HCT116 (cell line): ENCODE data around the gene NHSL2. TPM values are rescaled to one million over a fixed set of nuclear protein-coding genes. Genes with fewer than 3 reads are reported as not detected.

Experiments used
- ATAC-seq: fragments of 200-7000 bp; cut with Tn5 transposase; 2 replicates; pipeline ENCODE4 v1.9.1; 2020; ENCODE audit warnings: mild to moderate bottlenecking, moderate library complexity
- BruUV-seq: library from RNA; stranded (reverse); fragments of 400-500 nt; replicated peaks from 2 replicates; lab custom pipeline; 2021; lab: Mats Ljungman, UMichigan
- CTCF ChIA-PET: fragments of 300-600 bp; sonication (Branson Sonifier 250); formaldehyde crosslinking; loops from one replicate; lab custom pipeline; 2021; ENCODE audit warnings: antibody characterized with exemption; lab: Charles Lee
- POLR2A ChIA-PET: fragments of 300-600, 350-600 bp; sonication (Branson Sonifier 250); formaldehyde crosslinking; loops from one replicate; lab custom pipeline; 2021; ENCODE audit warnings: antibody characterized with exemption; lab: Charles Lee
- RAD21 ChIA-PET, 2 experiments: fragments of 300-600 bp; sonication (Branson Sonifier 250); formaldehyde crosslinking; loops; one replicate each; lab custom pipeline; 2023; ENCODE audit warnings: low total read pairs in 2 of 2; ENCODE audit not compliant: uncharacterized antibody in 2 of 2, unreplicated experiment in 2 of 2, low non-redundant PET in 1 of 2; lab: Charles Lee
- DNase-seq: peaks from one replicate; pipeline ENCODE4 v3.0.0-alpha.2; 2010; ENCODE audit warnings: low read depth, low spot score
- H2AFZ ChIP-seq: fragments of 200-600 bp; shearing (Covaris generic), sonication (generic); 2 replicates; pipeline ENCODE4 v1.6.1; 2017; ENCODE audit warnings: low read depth, mixed run types, mixed read lengths, antibody characterized with exemption, low read length; ENCODE audit not compliant: poor library complexity, severe bottlenecking
- H3K27ac ChIP-seq: 2 replicates; pipeline ENCODE4 v1.5.1; 2012; ENCODE audit warnings: low read depth, low read length
- H3K27me3 ChIP-seq: fragments of 200-600 bp; sonication (generic); 2 replicates; pipeline ENCODE4 v1.6.1; 2016; ENCODE audit warnings: mixed run types, low read length, mixed read lengths; ENCODE audit not compliant: insufficient read depth
- H3K36me3 ChIP-seq, 2 experiments: fragments of 200-500 bp in 1 of 2; fragments of 200-600 bp in 1 of 2; sonication (Bioruptor generic) in 1 of 2; sonication (generic) in 1 of 2; 2 replicates each; pipeline versions ENCODE4 v1.5.1 to v1.6.1; 2014 to 2016; ENCODE audit warnings: low read length in 2 of 2, inconsistent platforms in 1 of 2, mixed read lengths in 1 of 2, mixed run types in 1 of 2; ENCODE audit not compliant: insufficient read depth in 2 of 2, control insufficient read depth in 1 of 2
- H3K4me1 ChIP-seq, 2 experiments: fragments of 200-600 bp in 1 of 2; sonication (generic) in 1 of 2; 2 replicates each; pipeline versions ENCODE4 v1.5.1 to v1.6.1; 2012 to 2017; ENCODE audit warnings: low read length in 2 of 2, inconsistent platforms in 1 of 2, mild to moderate bottlenecking in 1 of 2, mixed read lengths in 1 of 2, mixed run types in 1 of 2, moderate library complexity in 1 of 2; ENCODE audit not compliant: insufficient read depth in 2 of 2, control insufficient read depth in 1 of 2
- H3K4me2 ChIP-seq: fragments of 200-600 bp; sonication (generic); 2 replicates; pipeline ENCODE4 v1.6.1; 2017; ENCODE audit warnings: mixed run types, low read length, mixed read lengths
- H3K4me3 ChIP-seq, 2 experiments: fragments of 200-600 bp in 1 of 2; sonication (generic) in 1 of 2; replicated peaks in 1 of 2; 2 replicates each; pipeline ENCODE4 v1.5.1; 2011 to 2016; ENCODE audit warnings: low read length in 2 of 2, control low read depth in 1 of 2, low read depth in 1 of 2, mild to moderate bottlenecking in 1 of 2, mixed read lengths in 1 of 2, mixed run types in 1 of 2
- H3K79me2 ChIP-seq: fragments of 200-600 bp; sonication (generic); 2 replicates; pipeline ENCODE4 v1.6.1; 2017; ENCODE audit warnings: mild to moderate bottlenecking, mixed run types, low read length, moderate library complexity, mixed read lengths; ENCODE audit not compliant: insufficient read depth
- H3K9ac ChIP-seq: fragments of 200-600 bp; sonication (generic); 2 replicates; pipeline ENCODE4 v1.6.1; 2016; ENCODE audit warnings: low read length, mixed read lengths
- H3K9me2 ChIP-seq: fragments of 200-600 bp; sonication (generic), shearing (Covaris generic); 2 replicates; pipeline ENCODE4 v1.6.1; 2017; ENCODE audit warnings: mixed run types, mild to moderate bottlenecking, moderate library complexity; ENCODE audit not compliant: insufficient read depth
- H3K9me3 ChIP-seq, 2 experiments: fragments of 200-500 bp in 1 of 2; fragments of 200-600 bp in 1 of 2; sonication (Bioruptor generic) in 1 of 2; sonication (generic) in 1 of 2; 2 replicates each; pipeline ENCODE4 v1.6.1; 2014 to 2017; ENCODE audit warnings: low read length in 2 of 2, mixed read lengths in 2 of 2, inconsistent platforms in 1 of 2, low read depth in 1 of 2, mild to moderate bottlenecking in 1 of 2, mixed run types in 1 of 2, moderate library complexity in 1 of 2; ENCODE audit not compliant: control insufficient read depth in 1 of 2, insufficient read depth in 1 of 2
- H4K20me1 ChIP-seq: fragments of 200-600 bp; sonication (generic), shearing (Covaris generic); 2 replicates; pipeline ENCODE4 v1.6.1; 2017; ENCODE audit warnings: mixed run types, mild to moderate bottlenecking, moderate library complexity; ENCODE audit not compliant: insufficient read depth
- CEBPB ChIP-seq: IDR thresholded peaks from 2 replicates; pipeline ENCODE4 v1.6.1; 2012; ENCODE audit warnings: low read depth
- EGR1 ChIP-seq: IDR thresholded peaks from 2 replicates; pipeline ENCODE4 v1.6.1; 2012; ENCODE audit warnings: low read depth
- EZH2 ChIP-seq: fragments of 200-600 bp; sonication (generic); IDR thresholded peaks from 2 replicates; pipeline ENCODE4 v1.6.1; 2017; ENCODE audit warnings: antibody characterized with exemption, mixed run types
- FOSL1 ChIP-seq: IDR thresholded peaks from 2 replicates; pipeline ENCODE4 v1.6.1; 2012; ENCODE audit warnings: low read depth
- POLR2A ChIP-seq: IDR thresholded peaks from 2 replicates; pipeline ENCODE4 v1.7.0; 2011; ENCODE audit warnings: borderline replicate concordance; ENCODE audit not compliant: insufficient read depth, insufficient read length; ENCODE audit errors: extremely low read depth
- POLR2AphosphoS5 ChIP-seq: IDR thresholded peaks from 2 replicates; pipeline ENCODE4 v1.6.1; 2011; ENCODE audit warnings: mild to moderate bottlenecking, low read depth, low read length, moderate library complexity
- RAD21 ChIP-seq: IDR thresholded peaks from 2 replicates; pipeline ENCODE4 v1.6.1; 2012; ENCODE audit warnings: low read depth, mild to moderate bottlenecking
- SP1 ChIP-seq: IDR thresholded peaks from 2 replicates; pipeline ENCODE4 v1.6.1; 2012; ENCODE audit warnings: low read depth
- TCF7L2 ChIP-seq: IDR thresholded peaks from 2 replicates; pipeline ENCODE4 v1.7.0; 2011; ENCODE audit warnings: borderline replicate concordance, inconsistent platforms; ENCODE audit not compliant: insufficient read depth, insufficient read length; ENCODE audit errors: extremely low read depth
- YY1 ChIP-seq: IDR thresholded peaks from 2 replicates; pipeline ENCODE4 v1.6.1; 2011; ENCODE audit warnings: low read length, low read depth, moderate library complexity, mild to moderate bottlenecking; ENCODE audit not compliant: insufficient replicate concordance; ENCODE audit errors: extremely low read depth
- ZFX ChIP-seq: fragments of 450-650 bp; IDR thresholded peaks from 2 replicates; pipeline ENCODE4 v1.6.1; 2017
- intact Hi-C: fragments of 100-400 bp; cut with micrococcal nuclease; formaldehyde crosslinking; loops from 2 replicates; pipeline ENCODE4 v1.10.0; 2022
- total RNA-seq: library from RNA; stranded (reverse); gene quantifications from one replicate; pipeline ENCODE4 v1.2.1, GENCODE V29; 2021; ENCODE audit not compliant: unreplicated experiment
- TF ChIP-seq, protein P1 (sequence below): IDR thresholded peaks from 2 replicates; pipeline ENCODE4 v1.6.1; 2012
- TF ChIP-seq, protein P2 (sequence below): IDR thresholded peaks from 2 replicates; pipeline ENCODE4 v1.6.1; 2011; ENCODE audit warnings: mild to moderate bottlenecking, low read length, moderate library complexity; ENCODE audit not compliant: insufficient replicate concordance; ENCODE audit errors: extremely low read depth
- TF ChIP-seq, protein P3 (sequence below): IDR thresholded peaks from 2 replicates; pipeline ENCODE4 v1.6.1; 2012; ENCODE audit warnings: low read depth
- TF ChIP-seq, protein P4 (sequence below): IDR thresholded peaks from 2 replicates; pipeline ENCODE4 v1.6.1; 2012

Gene NHSL2
- total RNA-seq, 1 experiment from 2014 or later: 0.22 TPM

DNA sequence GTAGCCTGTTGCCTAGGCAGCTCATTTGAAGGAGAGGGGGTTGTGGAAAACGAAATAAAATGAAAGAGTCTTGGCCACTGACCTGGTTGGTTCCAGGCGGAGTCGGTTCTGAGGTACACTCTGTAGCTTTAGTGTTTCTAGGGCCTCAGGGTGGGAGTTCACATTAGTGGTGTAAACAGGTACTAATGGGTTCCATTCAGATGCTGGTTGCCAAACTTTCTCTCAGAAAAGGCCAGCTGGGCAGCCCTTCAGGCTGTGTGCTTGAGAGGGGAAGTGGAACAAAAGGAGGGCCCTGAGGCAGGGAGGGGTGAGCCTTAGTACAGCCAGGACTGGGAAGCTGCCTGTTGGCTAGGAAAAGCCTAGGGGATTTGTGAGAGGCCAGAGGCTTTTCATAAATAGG lies 24.8 kb downstream of the NHSL2 start:
- Histone ChIP-seq H3K4me2 (no peak overlapping the region), H3K4me3 (no peak overlapping the region), H3K27me3 (no peaks in the 10 kb centered on the region), H3K9me2 (no peaks in the 10 kb centered on the region), H3K79me2 (no peaks in the 10 kb centered on the region), H3K9ac (no peak overlapping the region), H3K9me3 (no peaks in the 10 kb centered on the region), H3K4me1 (no peaks in the 10 kb centered on the region), H2AFZ (no peak overlapping the region), H3K36me3 (no peaks in the 10 kb centered on the region), H4K20me1 (no peaks in the 10 kb centered on the region), H3K27ac (no peak overlapping the region)
- ChIA-PET POLR2A (no interaction called here), CTCF (no interaction called here), RAD21 (no interaction called here)
- ATAC-seq (no peak), DNase-seq (no peak)
- BruUV-seq: no TSS peak
- intact Hi-C loops: no loop called here
- TF ChIP-seq TCF7L2 (no peak), RAD21 (no peak), ZFX (no peak), YY1 (no peak), FOSL1 (no peak), EZH2 (no peak), POLR2AphosphoS5 (no peak), SP1 (no peak), POLR2A (no peak), EGR1 (no peak), CEBPB (no peak)
- TF ChIP-seq, protein P1, sequence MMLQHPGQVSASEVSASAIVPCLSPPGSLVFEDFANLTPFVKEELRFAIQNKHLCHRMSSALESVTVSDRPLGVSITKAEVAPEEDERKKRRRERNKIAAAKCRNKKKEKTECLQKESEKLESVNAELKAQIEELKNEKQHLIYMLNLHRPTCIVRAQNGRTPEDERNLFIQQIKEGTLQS: no peak
- TF ChIP-seq, protein P2, sequence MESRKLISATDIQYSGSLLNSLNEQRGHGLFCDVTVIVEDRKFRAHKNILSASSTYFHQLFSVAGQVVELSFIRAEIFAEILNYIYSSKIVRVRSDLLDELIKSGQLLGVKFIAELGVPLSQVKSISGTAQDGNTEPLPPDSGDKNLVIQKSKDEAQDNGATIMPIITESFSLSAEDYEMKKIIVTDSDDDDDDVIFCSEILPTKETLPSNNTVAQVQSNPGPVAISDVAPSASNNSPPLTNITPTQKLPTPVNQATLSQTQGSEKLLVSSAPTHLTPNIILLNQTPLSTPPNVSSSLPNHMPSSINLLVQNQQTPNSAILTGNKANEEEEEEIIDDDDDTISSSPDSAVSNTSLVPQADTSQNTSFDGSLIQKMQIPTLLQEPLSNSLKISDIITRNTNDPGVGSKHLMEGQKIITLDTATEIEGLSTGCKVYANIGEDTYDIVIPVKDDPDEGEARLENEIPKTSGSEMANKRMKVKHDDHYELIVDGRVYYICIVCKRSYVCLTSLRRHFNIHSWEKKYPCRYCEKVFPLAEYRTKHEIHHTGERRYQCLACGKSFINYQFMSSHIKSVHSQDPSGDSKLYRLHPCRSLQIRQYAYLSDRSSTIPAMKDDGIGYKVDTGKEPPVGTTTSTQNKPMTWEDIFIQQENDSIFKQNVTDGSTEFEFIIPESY: no peak
- TF ChIP-seq, protein P3, sequence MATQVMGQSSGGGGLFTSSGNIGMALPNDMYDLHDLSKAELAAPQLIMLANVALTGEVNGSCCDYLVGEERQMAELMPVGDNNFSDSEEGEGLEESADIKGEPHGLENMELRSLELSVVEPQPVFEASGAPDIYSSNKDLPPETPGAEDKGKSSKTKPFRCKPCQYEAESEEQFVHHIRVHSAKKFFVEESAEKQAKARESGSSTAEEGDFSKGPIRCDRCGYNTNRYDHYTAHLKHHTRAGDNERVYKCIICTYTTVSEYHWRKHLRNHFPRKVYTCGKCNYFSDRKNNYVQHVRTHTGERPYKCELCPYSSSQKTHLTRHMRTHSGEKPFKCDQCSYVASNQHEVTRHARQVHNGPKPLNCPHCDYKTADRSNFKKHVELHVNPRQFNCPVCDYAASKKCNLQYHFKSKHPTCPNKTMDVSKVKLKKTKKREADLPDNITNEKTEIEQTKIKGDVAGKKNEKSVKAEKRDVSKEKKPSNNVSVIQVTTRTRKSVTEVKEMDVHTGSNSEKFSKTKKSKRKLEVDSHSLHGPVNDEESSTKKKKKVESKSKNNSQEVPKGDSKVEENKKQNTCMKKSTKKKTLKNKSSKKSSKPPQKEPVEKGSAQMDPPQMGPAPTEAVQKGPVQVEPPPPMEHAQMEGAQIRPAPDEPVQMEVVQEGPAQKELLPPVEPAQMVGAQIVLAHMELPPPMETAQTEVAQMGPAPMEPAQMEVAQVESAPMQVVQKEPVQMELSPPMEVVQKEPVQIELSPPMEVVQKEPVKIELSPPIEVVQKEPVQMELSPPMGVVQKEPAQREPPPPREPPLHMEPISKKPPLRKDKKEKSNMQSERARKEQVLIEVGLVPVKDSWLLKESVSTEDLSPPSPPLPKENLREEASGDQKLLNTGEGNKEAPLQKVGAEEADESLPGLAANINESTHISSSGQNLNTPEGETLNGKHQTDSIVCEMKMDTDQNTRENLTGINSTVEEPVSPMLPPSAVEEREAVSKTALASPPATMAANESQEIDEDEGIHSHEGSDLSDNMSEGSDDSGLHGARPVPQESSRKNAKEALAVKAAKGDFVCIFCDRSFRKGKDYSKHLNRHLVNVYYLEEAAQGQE: no peak
- TF ChIP-seq, protein P4, sequence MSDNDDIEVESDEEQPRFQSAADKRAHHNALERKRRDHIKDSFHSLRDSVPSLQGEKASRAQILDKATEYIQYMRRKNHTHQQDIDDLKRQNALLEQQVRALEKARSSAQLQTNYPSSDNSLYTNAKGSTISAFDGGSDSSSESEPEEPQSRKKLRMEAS: no peak
- TF ChIP-seq, all 23 proteins: peak for 0
